Measurements from ENCODE around the gene GALP.
"Not testable (repeated sequence)": the region's sequence is repeated elsewhere in the genome, so short reads cannot be mapped to it uniquely, and the experiment has no call there.

The GALP gene

GRCh38 chr19:56177564-56178243 lies 1.9 kb downstream of the GALP start:
- no peak for DNase-seq (ENCODE audit: low read depth in 2 of 3, low spot score in 2 of 3)

- DNase-seq (ENCODE audit: low read depth in 2 of 3, low spot score in 2 of 3): no peak
Measured at GRCh38 chr19:56189785-56190184, 14.0 kb downstream of the GALP start.

DNA sequence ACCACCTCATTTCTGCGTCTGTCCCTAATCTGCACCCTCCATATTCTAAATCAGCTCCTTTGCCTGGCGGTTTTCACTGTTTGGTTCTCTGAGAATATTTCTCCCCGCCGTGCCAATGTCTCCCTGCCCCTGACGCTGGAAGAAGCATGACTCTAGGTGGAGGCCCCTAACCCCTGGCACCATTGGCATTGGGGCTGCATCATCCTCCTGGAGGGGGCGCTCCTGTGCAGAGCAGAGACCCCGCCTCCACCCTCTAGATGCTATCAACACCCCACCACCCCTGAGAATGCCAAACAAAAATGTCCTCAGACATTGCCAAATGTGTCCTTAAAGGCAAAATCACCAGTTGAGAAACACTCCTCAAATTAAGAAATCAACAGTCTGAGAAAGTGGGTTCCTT lies 15.3 kb downstream of the GALP start:
- no peak for DNase-seq (ENCODE audit: low read depth in 2 of 3, low spot score in 2 of 3)

GRCh38 chr19:56191711-56192110 lies 15.9 kb downstream of the GALP start:
- no peak for DNase-seq (ENCODE audit: low read depth in 2 of 3, low spot score in 2 of 3)

GRCh38 chr19:56193981-56194640 lies 18.3 kb downstream of the GALP start:
- DNase-seq (ENCODE audit: low read depth in 2 of 3, low spot score in 2 of 3): no peak

GRCh38 chr19:56197646-56198045 lies 21.8 kb downstream of the GALP start, which contains the start of gene ZSCAN5B:
Gene ZSCAN5B (minus strand): TSS chr19:56197783. CDS start chr19:56193052, 4,731 bp downstream.
- not testable (repeated sequence) for DNase-seq (ENCODE audit: low read depth in 2 of 3, low spot score in 2 of 3)

DNA sequence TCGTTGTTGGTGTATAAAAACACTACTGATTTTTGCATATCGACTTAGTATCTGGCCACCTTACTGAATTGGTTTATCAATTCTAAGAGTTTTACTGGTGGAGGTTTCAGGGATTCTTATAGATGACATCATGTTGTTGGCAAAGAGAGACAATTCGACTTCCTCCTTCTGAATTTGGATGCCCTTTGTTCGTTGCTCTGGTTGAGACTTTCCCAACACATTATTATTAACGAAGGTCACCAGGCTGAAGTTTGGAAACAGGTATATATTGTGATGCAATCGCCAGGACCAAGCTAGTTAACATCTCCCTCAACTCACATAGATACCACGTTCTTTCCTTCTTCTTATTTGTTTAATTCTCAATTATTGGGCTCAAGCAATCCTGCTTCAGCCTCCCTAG lies 23.9 kb downstream of the GALP start:
- DNase-seq (ENCODE audit: low read depth in 2 of 3, low spot score in 2 of 3): no peak

GRCh38 chr19:56201973-56202372 lies 26.2 kb downstream of the GALP start, which contains the start of gene ZSCAN5C:
Gene ZSCAN5C (plus strand): TSS chr19:56202273. CDS start chr19:56205914, 3,641 bp downstream.
- no peak for DNase-seq (ENCODE audit: low read depth in 2 of 3, low spot score in 2 of 3)

DNA sequence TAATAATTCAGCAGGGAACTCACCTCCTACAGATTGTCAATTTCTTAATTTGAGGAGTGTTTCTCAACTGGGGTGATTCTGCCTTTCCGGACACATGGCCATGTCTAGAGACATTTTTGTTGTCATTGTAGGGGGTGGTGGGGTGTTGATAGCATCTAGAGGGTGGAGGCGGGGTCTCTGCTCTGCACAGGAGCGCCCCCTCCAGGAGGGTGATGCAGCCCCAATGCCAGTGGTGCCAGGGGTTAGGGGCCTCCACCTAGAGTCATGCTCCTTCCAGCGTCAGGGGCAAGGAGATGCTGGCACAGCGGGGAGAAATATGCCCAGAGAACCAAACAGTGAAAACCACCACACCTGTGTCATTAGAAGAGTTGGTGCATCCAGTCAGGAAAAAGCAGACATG lies 31.8 kb downstream of the GALP start:
- DNase-seq (ENCODE audit: low read depth in 2 of 3, low spot score in 2 of 3): not testable (repeated sequence)

- no peak for DNase-seq (ENCODE audit: low read depth in 2 of 3, low spot score in 2 of 3)
Measured at GRCh38 chr19:56209091-56209490, 33.3 kb downstream of the GALP start.

DNA sequence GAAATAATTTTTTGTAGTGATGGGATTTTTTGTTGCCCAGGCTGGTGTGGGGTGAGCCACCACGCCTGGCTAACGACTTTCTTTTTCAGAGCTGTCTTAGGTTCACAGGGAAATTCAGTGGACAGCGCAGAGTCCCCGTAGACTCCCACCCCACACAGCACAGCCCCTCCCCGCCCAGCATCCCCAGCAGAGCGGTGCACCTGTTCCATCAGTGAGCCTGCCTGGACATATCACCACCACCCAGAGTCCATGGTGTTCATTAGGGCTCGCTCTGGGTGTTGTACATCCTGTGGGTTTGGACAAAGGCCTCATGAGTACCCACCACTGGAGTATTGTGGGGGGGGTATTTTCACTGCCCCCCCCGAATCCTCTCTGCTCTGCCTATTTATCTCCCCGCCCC lies 34.2 kb downstream of the GALP start:
- DNase-seq (ENCODE audit: low read depth in 2 of 3, low spot score in 2 of 3): not testable (repeated sequence)

- DNase-seq (ENCODE audit: low read depth in 2 of 3, low spot score in 2 of 3): no peak
Measured at GRCh38 chr19:56211718-56212117, 35.9 kb downstream of the GALP start.

DNA sequence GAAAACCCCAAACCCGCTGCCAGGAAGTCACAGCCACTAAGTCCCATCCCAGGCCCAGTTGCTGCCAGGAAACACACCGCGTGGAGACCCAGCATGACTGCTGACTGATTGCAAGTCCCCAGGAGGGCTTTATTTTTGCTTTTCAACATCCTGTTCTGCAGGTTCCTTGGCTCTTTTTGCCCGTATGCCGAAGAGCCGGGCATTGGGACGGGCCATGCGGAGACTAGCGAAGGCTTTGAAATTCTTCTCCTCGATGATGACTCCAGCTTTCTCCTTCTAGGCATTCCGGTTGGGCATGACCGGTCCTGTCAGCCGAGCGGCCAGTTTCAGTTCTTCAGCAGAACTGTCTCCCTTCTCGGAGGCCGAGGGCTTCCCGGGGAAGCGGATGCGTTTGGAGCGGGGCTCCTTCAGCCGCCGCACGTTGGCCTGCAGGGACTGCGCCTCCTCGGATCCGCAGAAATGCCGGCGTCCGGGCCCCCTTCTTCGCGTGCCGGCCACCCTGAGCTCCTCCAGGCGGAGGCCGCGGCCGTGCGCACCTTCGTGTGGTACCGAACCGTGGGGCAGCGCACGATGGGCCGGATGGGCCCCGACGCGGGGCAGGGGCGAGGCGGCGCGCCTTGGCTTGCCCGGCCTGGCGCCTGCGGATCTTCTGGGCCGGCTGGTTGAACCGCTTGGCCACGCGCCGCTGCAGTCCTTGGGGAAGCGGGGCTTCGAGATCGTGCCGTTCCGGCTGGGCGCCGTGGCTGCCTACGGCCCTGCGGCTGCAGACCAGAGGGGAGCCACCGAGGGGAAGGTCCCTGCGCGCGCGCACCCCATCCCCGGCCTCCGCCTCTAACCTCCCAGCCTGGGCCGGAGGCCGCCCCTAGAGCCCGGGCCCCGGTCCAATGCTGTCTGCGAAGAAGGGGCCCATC lies 41.5 kb downstream of the GALP start:
- DNase-seq (ENCODE audit: low read depth in 2 of 3, low spot score in 2 of 3): no peak

DNA sequence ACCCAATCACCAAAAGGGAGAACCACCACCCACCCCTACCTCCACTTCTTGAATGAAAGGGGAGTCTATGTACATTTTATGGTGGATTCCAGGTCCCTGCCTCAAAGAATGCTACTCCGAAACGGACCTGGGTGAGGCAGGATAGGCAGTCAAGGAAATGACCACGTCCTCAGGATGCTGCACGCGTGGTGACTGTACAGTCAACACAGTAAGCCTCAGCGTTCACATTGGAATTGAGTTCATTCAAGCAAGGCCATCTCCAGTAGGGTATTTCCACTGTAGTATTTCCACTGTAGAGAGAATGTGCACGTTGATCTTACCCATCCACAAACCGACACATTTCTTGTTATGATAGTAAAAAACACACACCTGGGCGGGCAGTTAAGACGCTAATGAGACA lies 43.2 kb downstream of the GALP start:
- DNase-seq (ENCODE audit: low read depth in 2 of 3, low spot score in 2 of 3): no peak

DNA sequence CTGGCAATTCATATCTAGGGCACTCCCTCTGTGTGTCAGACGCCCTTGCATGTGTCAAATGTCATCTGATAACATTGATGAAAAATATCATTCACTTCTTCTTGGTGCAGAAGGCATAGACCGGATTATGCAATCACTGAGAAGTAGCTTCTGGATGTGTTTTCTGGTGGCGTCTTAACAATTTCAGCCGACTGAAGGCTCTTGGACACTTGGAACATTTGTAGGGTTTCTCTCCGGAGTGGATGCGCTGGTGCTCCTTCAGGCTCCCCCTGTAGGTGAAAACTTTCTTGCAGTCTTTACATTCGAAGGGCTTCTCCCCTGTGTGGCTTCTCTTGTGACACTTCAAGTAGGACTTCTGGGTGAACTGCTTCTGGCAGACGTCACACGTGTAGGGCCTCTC lies 45.6 kb downstream of the GALP start:
- not testable (repeated sequence) for DNase-seq (ENCODE audit: low read depth in 2 of 3, low spot score in 2 of 3)

DNA sequence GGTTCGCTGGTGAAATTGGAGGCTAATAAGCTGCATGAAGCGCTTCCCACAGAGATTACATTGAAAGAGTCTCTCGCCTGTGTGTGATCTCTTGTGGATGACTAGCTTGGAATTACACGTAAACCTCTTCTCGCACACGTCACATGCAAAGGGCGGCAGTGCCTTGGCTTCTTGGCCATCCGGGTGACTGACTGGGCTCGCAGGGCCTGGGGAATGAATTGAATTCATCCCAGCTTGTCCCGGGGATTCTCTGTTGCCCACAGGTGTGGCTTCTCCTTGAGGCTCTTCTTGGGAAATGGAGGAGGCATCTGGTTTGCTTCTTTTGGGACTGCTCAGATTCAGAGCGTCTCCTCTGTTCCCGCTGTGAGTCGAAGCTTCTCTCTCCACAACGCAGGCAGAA lies 46.0 kb downstream of the GALP start:
- DNase-seq (ENCODE audit: low read depth in 2 of 3, low spot score in 2 of 3): no peak

GRCh38 chr19:56222901-56223300 lies 47.1 kb downstream of the GALP start:
- no peak for DNase-seq (ENCODE audit: low read depth in 2 of 3, low spot score in 2 of 3)

GRCh38 chr19:56223481-56223880 lies 47.7 kb downstream of the GALP start:
- no peak for DNase-seq (ENCODE audit: low read depth in 2 of 3, low spot score in 2 of 3)
